Adipocyte (in vitro differentiated cells): ENCODE results near the gene PLA2G2E.
"Not testable (repeated sequence)": the region's sequence is repeated elsewhere in the genome, so short reads cannot be mapped to it uniquely, and the experiment has no call there.

ENCODE experiments used
- DNase-seq: peaks from one replicate; pipeline ENCODE4 v3.0.0-alpha.2; 2015; ENCODE audit warnings: low read depth
- H3K27me3 ChIP-seq: replicated peaks from 2 replicates; pipeline ENCODE4 v1.7.0; 2013; ENCODE audit warnings: mild to moderate bottlenecking, low read length, moderate library complexity; ENCODE audit not compliant: control insufficient read depth, insufficient read depth
- H3K36me3 ChIP-seq: 2 replicates; pipeline ENCODE4 v1.7.0; 2013; ENCODE audit warnings: low read length, mild to moderate bottlenecking, moderate library complexity; ENCODE audit not compliant: control insufficient read depth, insufficient read depth, severe bottlenecking
- H3K4me1 ChIP-seq: 2 replicates; pipeline ENCODE4 v1.7.0; 2013; ENCODE audit warnings: mild to moderate bottlenecking, low read length, moderate library complexity; ENCODE audit not compliant: control insufficient read depth, insufficient read depth
- H3K4me3 ChIP-seq: 2 replicates; pipeline ENCODE4 v1.7.0; 2013; ENCODE audit warnings: mild to moderate bottlenecking, low read length, moderate library complexity
- H3K9ac ChIP-seq: 2 replicates; pipeline ENCODE4 v1.7.0; 2013; ENCODE audit warnings: mild to moderate bottlenecking, low read length, moderate library complexity
- H3K9me3 ChIP-seq: 2 replicates; pipeline ENCODE4 v1.7.0; 2013; ENCODE audit warnings: mild to moderate bottlenecking, low read length, moderate library complexity; ENCODE audit not compliant: control insufficient read depth

The PLA2G2E gene

DNA sequence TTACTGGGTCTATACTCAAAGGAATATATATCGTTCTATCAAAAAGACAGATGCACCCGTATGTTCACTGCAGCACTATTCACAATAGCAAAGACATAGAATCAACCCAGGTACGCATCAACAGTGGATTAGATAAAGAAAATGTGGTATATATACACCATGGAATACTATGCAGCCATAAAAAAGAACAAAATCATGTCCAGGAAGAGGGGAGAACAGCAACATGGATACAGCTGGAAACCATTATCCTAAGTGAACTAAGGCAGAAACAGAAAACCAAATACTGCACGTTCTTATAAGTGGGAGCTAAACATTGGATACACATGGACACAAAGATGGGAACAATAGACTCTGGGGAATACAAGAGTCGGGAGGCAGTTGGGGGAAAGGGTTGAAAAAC is 42.6 kb downstream of the PLA2G2E start:
- not testable (repeated sequence) for DNase-seq, H3K36me3 ChIP-seq, H3K27me3 ChIP-seq, H3K9me3 ChIP-seq, H3K9ac ChIP-seq, H3K4me3 ChIP-seq
- H3K4me1 ChIP-seq, result peaks cover 15% of the 10 kb centered on the region

DNA sequence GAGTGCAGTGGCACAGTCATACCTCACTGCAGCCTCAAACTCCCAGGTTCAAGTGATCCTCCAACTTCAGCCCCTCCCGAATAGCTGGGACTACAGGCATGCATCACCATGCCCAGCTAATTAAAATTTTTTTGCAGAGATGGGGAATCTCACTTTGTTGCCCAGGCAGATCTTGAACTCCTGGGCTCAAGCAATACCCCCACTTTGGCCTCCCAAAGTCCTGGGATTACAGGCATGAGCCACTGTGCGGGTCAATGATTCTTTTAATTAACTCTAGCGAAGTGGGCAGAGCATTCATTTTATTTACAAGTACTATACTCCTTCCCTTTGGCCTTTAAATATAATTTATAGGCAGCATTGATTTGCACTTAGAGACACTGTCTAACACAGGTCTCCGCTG is 43.8 kb downstream of the PLA2G2E start:
- H3K4me1 ChIP-seq, result peaks cover 13% of the 10 kb centered on the region
- H3K36me3 ChIP-seq, result no peaks in the 10 kb centered on the region
- no peak for DNase-seq
- H3K27me3 ChIP-seq, result peaks cover 4% of the 10 kb centered on the region
- no peak overlapping the region for H3K4me3 ChIP-seq
- no peak overlapping the region for H3K9ac ChIP-seq
- no peaks in the 10 kb centered on the region for H3K9me3 ChIP-seq

GRCh38 chr1:19879227-19879626 is 44.2 kb downstream of the PLA2G2E start:
- Histone ChIP-seq H3K36me3 (no peaks in the 10 kb centered on the region), H3K27me3 (peaks cover 4% of the 10 kb centered on the region), H3K9me3 (no peaks in the 10 kb centered on the region), H3K9ac (no peak overlapping the region), H3K4me3 (no peak overlapping the region), H3K4me1 (peaks cover 13% of the 10 kb centered on the region)
- no peak for DNase-seq

DNA sequence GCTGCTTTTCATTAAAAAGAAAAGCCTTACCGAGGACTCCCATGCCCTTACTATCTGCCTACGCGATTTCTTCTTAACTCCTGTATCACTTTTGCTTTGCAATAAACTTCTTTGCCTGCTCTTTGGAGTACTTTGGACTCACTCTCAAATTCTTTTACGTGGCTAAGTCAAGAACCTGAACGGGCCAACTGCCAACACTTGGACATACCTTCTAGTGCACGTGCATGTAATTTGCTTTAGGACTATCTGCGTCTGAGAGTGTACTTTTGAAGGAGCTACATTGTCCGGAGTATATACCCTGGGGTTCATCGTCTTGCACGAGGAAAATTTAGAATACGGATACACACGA is 44.8 kb downstream of the PLA2G2E start:
- Histone ChIP-seq H3K36me3 (no peaks in the 10 kb centered on the region), H3K9me3 (no peaks in the 10 kb centered on the region), H3K27me3 (peaks cover 4% of the 10 kb centered on the region), H3K4me1 (peaks cover 8% of the 10 kb centered on the region), H3K4me3 (no peak overlapping the region), H3K9ac (no peak overlapping the region)
- DNase-seq, result no peak

GRCh38 chr1:19877821-19878636 is 45.4 kb downstream of the PLA2G2E start:
- no peak overlapping the region for H3K9ac ChIP-seq
- peaks cover 2% of the 10 kb centered on the region for H3K4me1 ChIP-seq
- peaks cover 4% of the 10 kb centered on the region for H3K27me3 ChIP-seq
- H3K9me3 ChIP-seq, result no peaks in the 10 kb centered on the region
- no peak for DNase-seq
- H3K4me3 ChIP-seq, result no peak overlapping the region
- H3K36me3 ChIP-seq, result no peaks in the 10 kb centered on the region

GRCh38 chr1:19877181-19877750 is 46.2 kb downstream of the PLA2G2E start:
- no peak for DNase-seq
- Histone ChIP-seq H3K4me1 (no peaks in the 10 kb centered on the region), H3K9me3 (no peaks in the 10 kb centered on the region), H3K4me3 (no peak overlapping the region), H3K36me3 (no peaks in the 10 kb centered on the region), H3K9ac (no peak overlapping the region), H3K27me3 (peaks cover 4% of the 10 kb centered on the region)

DNA sequence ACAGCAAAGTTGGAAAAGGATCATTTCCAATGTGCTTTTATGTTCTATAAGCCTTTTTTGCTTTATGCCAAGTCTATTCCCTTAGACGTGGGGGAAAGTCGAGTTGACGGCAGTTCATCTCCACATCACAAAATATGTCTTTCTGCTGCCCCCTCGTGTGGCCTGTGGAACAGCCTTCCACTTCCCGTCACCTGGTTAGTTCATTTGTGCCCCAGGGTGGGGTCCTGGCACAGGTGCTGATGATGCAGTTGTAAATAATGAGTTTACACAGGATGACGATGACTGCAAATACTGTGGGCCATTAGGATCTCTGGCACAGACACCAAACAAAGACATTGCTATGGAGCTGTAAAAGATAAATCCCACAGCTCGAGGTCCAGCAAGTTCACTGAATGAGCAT is 51.2 kb downstream of the PLA2G2E start:
- Histone ChIP-seq H3K4me3 (no peak overlapping the region), H3K9me3 (no peaks in the 10 kb centered on the region), H3K9ac (no peak overlapping the region), H3K36me3 (no peaks in the 10 kb centered on the region), H3K27me3 (no peaks in the 10 kb centered on the region), H3K4me1 (peaks cover 7% of the 10 kb centered on the region)
- no peak for DNase-seq
